Endothelial cell of umbilical vein (primary cell): ENCODE data around the gene CCR2. TPM values are rescaled to one million over a fixed set of nuclear protein-coding genes. Genes with fewer than 3 reads are reported as not detected.

Experiments used
- BruUV-seq: library from RNA; stranded (reverse); fragments of 400-500 nt; replicated peaks from 2 replicates; lab custom pipeline; 2021; lab: Mats Ljungman, UMichigan
- CTCF ChIA-PET: fragments of 300-600, 350-600 bp; sonication (Branson Sonifier 250); formaldehyde crosslinking; loops from one replicate; lab custom pipeline; 2021; ENCODE audit warnings: antibody characterized with exemption, inconsistent platforms; lab: Charles Lee
- POLR2A ChIA-PET: fragments of 300-600, 350-600 bp; sonication (Branson Sonifier 250); formaldehyde crosslinking; loops from one replicate; lab custom pipeline; 2021; ENCODE audit warnings: antibody characterized with exemption, inconsistent platforms; lab: Charles Lee
- DNase-seq: peaks from one replicate; pipeline ENCODE4 v3.0.0-alpha.2; 2011; ENCODE audit warnings: low read depth, low spot score
- FAIRE-seq: peaks from 2 replicates; lab custom pipeline; 2011; peaks lifted over from hg19 to GRCh38; lab: Jason Lieb, UNC
- H2AFZ ChIP-seq: 2 replicates; pipeline ENCODE4 v1.6.0; 2012; ENCODE audit warnings: low read depth, low read length, control low read depth, inconsistent platforms
- H3K27ac ChIP-seq: 2 replicates; pipeline ENCODE4 v1.5.1; 2011; ENCODE audit warnings: low read depth, mild to moderate bottlenecking, control low read depth, low read length, moderate library complexity; ENCODE audit not compliant: insufficient read depth
- H3K27me3 ChIP-seq, 2 experiments: 2 replicates each; pipeline versions ENCODE4 v1.6.0 to v1.6.1; 2011; ENCODE audit warnings: low read length in 2 of 2, mixed read lengths in 1 of 2; ENCODE audit not compliant: control insufficient read depth in 2 of 2, insufficient read depth in 2 of 2
- H3K36me3 ChIP-seq, 2 experiments: 2 replicates in 1 of 2; 3 replicates in 1 of 2; pipeline ENCODE4 v1.5.1; 2011; ENCODE audit warnings: low read length in 2 of 2, mild to moderate bottlenecking in 1 of 2, moderate library complexity in 1 of 2; ENCODE audit not compliant: control insufficient read depth in 2 of 2, insufficient read depth in 2 of 2; ENCODE audit errors: extremely low read depth in 1 of 2
- H3K4me1 ChIP-seq: 3 replicates; pipeline ENCODE4 v1.5.1; 2011; ENCODE audit warnings: mild to moderate bottlenecking, low read length; ENCODE audit not compliant: control insufficient read depth, insufficient read depth; ENCODE audit errors: extremely low read depth
- H3K4me2 ChIP-seq: 2 replicates; pipeline ENCODE4 v1.6.1; 2011; ENCODE audit warnings: low read length, control low read depth, mixed read lengths; ENCODE audit not compliant: insufficient read depth
- H3K4me3 ChIP-seq, 3 experiments: fragments of 200-600 bp in 1 of 3; sonication (generic), shearing (Covaris generic) in 1 of 3; replicated peaks in 1 of 3; 2 replicates each; pipeline ENCODE4 v1.5.1; 2011 to 2016; ENCODE audit warnings: control low read depth in 3 of 3, low read length in 3 of 3, mild to moderate bottlenecking in 2 of 3, inconsistent platforms in 1 of 3, low read depth in 1 of 3, moderate library complexity in 1 of 3; ENCODE audit not compliant: insufficient read depth in 1 of 3
- H3K79me2 ChIP-seq: 2 replicates; pipeline ENCODE4 v1.6.0; 2012; ENCODE audit warnings: low read length, inconsistent platforms; ENCODE audit not compliant: control insufficient read depth, insufficient read depth
- H3K9ac ChIP-seq: replicated peaks from 2 replicates; pipeline ENCODE3; 2011; ENCODE audit warnings: low read length, control low read depth; ENCODE audit not compliant: insufficient read depth; ENCODE audit errors: extremely low read depth
- H3K9me1 ChIP-seq: replicated peaks from 3 replicates; pipeline ENCODE4 v1.6.0; 2011; ENCODE audit warnings: mild to moderate bottlenecking, low read length; ENCODE audit not compliant: control insufficient read depth, insufficient read depth; ENCODE audit errors: extremely low read depth
- H3K9me3 ChIP-seq: replicated peaks from 2 replicates; pipeline ENCODE4 v1.5.1; 2012; ENCODE audit warnings: low read length, inconsistent platforms; ENCODE audit not compliant: control insufficient read depth, insufficient read depth
- H4K20me1 ChIP-seq: replicated peaks from 2 replicates; pipeline ENCODE3; 2011; ENCODE audit warnings: mild to moderate bottlenecking, low read length; ENCODE audit not compliant: control insufficient read depth, insufficient read depth; ENCODE audit errors: extremely low read depth
- CTCF ChIP-seq, 2 donors: IDR thresholded peaks; 1 replicate in 1 of 2; 2 replicates in 1 of 2; pipeline ENCODE4 v1.5.1; 2011; ENCODE audit warnings: low read length in 2 of 2, mild to moderate bottlenecking in 2 of 2, moderate library complexity in 2 of 2, control low read depth in 1 of 2, inconsistent platforms in 1 of 2, low read depth in 1 of 2; ENCODE audit not compliant: insufficient read depth in 1 of 2; ENCODE audit errors: extremely low read depth in 1 of 2
- EZH2 ChIP-seq: IDR thresholded peaks from 2 replicates; pipeline ENCODE4 v1.6.1; 2012; ENCODE audit warnings: borderline replicate concordance, low read depth, mild to moderate bottlenecking, moderate library complexity, low read length, inconsistent platforms; ENCODE audit not compliant: severe bottlenecking
- FOS ChIP-seq: IDR thresholded peaks from 2 replicates; pipeline ENCODE4 v1.6.1; 2011; ENCODE audit warnings: mild to moderate bottlenecking, low read length, moderate library complexity, borderline replicate concordance; ENCODE audit not compliant: insufficient read depth
- GATA2 ChIP-seq: IDR thresholded peaks from 2 replicates; pipeline ENCODE4 v1.7.0; 2011; ENCODE audit warnings: low read depth, mild to moderate bottlenecking, moderate library complexity, mixed read lengths, low read length; ENCODE audit not compliant: insufficient read length, insufficient read depth
- JUN ChIP-seq: IDR thresholded peaks from 2 replicates; pipeline ENCODE4 v1.6.1; 2011; ENCODE audit warnings: borderline replicate concordance, low read depth; ENCODE audit not compliant: insufficient read length, insufficient read depth
- MAX ChIP-seq: IDR thresholded peaks from 2 replicates; pipeline ENCODE4 v1.6.1; 2011; ENCODE audit not compliant: insufficient read depth, insufficient read length
- MYC ChIP-seq: IDR thresholded peaks from one replicate; pipeline ENCODE4 v1.6.1; 2011; ENCODE audit warnings: mild to moderate bottlenecking, low read depth, low read length
- POLR2A ChIP-seq: IDR thresholded peaks from 2 replicates; pipeline ENCODE4 v1.6.1; 2012; ENCODE audit warnings: low read depth, mild to moderate bottlenecking, control low read depth, low read length
- POLR2AphosphoS5 ChIP-seq: IDR thresholded peaks from 2 replicates; pipeline ENCODE4 v1.6.1; 2012; ENCODE audit warnings: low read depth, mild to moderate bottlenecking, control low read depth, low read length, moderate library complexity; ENCODE audit not compliant: insufficient read depth
- dilution Hi-C: fragments of 300-500 bp; cut with MboI; formaldehyde crosslinking; loops from one replicate; pipeline ENCODE4 v1.15.0; 2019; ENCODE audit warnings: low sequenced_read_pairs; ENCODE audit not compliant: extremely low pct_ligation_motif_present
- intact Hi-C: fragments of 100-400 bp; cut with micrococcal nuclease; formaldehyde crosslinking; loops from one replicate; pipeline ENCODE4 v1.10.0; 2022
- polyA plus RNA-seq, 4 experiments: library from polyadenylated mRNA; depleted of rRNA in 3 of 4; stranded (reverse) in 3 of 4; unstranded in 1 of 4; fragments of >200 nt; gene quantifications; 2 replicates each; pipeline versions ENCODE4 v1.2.1 to v1.2.3, GENCODE V29; 2011 to 2012; ENCODE audit warnings: missing spikeins in 1 of 4
- total RNA-seq: library from RNA; stranded (reverse); gene quantifications from 2 replicates; pipeline ENCODE4 v1.2.3, GENCODE V29; 2021

Gene CCR2
- total and polyA plus RNA-seq, 2 donors (not counting 3 experiments of a cell fraction or from before 2014, with no cell fraction given), result not detected

GRCh38 chr3:46375218-46375617 lies 21.3 kb downstream of the CCR2 start:
- DNase-seq (no peak), FAIRE-seq (no peak)
- no peaks in the 10 kb centered on the region for H3K4me1 ChIP-seq
- intact Hi-C loops (loop anchor here (5.0 to 10.0 kb wide), 2 partner anchors 180 to 298 kb away; no protein-coding TSS in a partner anchor), dilution Hi-C loops (no loop called here)
- ChIA-PET CTCF (interaction anchor here (0.9 to 1.6 kb wide), 2 partner anchors 8 to 98 kb away, joined by 5 to 10 read pairs; no protein-coding TSS in a partner anchor), POLR2A (no interaction called here)
- H3K36me3 ChIP-seq, result no peaks in the 10 kb centered on the region
- H3K9me1 ChIP-seq, result no peaks in the 10 kb centered on the region
- H3K4me2 ChIP-seq, result no peak overlapping the region
- no peak overlapping the region for H2AFZ ChIP-seq
- H3K9me3 ChIP-seq, result no peaks in the 10 kb centered on the region
- no peak overlapping the region for H3K27ac ChIP-seq
- H3K79me2 ChIP-seq, result no peaks in the 10 kb centered on the region
- BruUV-seq, result no TSS peak
- TF ChIP-seq JUN, result no peak
- no peak for TF ChIP-seq CTCF (IDR thresholded peaks at IDR 0.05; ENCODE audit: extremely low read depth in 1 of 2, insufficient read depth in 1 of 2, low read depth in 1 of 2, low read length in 2 of 2)
- TF ChIP-seq FOS, result no peak
- TF ChIP-seq POLR2A, result no peak
- no peak for TF ChIP-seq MYC
- TF ChIP-seq MAX, result no peak
- no peak for TF ChIP-seq POLR2AphosphoS5
- no peak for TF ChIP-seq GATA2
- TF ChIP-seq EZH2, result no peak
- H3K27me3 ChIP-seq, result peaks cover 7 to 12% of the 10 kb centered on the region in 2 experiments
- H3K9ac ChIP-seq, result no peak overlapping the region
- H4K20me1 ChIP-seq, result no peaks in the 10 kb centered on the region
- H3K4me3 ChIP-seq, result no peak overlapping the region
